GM15510 (cell line): ENCODE measurements around the gene KRTAP9-6.
"Not testable (repeated sequence)": the region's sequence is repeated elsewhere in the genome, so short reads cannot be mapped to it uniquely, and the experiment has no call there.

ENCODE experiments used
- POLR2A ChIP-seq: IDR thresholded peaks from 3 replicates; pipeline ENCODE4 v1.6.1; 2011; ENCODE audit warnings: borderline replicate concordance; ENCODE audit not compliant: insufficient read length; ENCODE audit errors: extremely low read depth

Gene KRTAP9-6

GRCh38 chr17:41264599-41264998 lies 579 bp upstream of the KRTAP9-6 start:
- TF ChIP-seq POLR2A = no peak

GRCh38 chr17:41267711-41268110 lies 2.5 kb downstream of the KRTAP9-6 start:
- TF ChIP-seq POLR2A = no peak

- TF ChIP-seq POLR2A = no peak
Observed at GRCh38 chr17:41271858-41272257, 6.7 kb downstream of the KRTAP9-6 start.

DNA sequence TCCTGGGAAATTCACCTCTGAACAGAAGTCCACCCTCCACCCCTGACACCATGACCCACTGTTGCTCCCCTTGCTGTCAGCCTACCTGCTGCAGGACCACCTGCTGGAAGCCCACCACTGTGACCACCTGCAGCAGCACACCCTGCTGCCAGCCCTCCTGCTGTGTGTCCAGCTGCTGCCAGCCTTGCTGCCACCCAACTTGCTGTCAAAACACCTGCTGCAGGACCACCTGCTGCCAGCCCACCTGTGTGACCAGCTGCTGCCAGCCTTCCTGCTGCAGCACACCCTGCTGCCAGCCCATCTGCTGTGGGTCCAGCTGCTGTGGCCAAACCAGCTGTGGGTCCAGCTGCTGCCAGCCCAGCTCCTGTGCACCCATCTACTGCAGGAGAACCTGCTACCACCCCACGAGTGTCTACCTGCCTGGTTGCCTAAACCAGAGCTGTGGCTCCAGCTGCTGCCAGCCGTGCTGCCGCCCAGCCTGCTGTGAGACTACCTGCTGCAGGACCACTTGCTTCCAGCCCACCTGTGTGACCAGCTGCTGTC lies 10.5 kb downstream of the KRTAP9-6 start, which contains the start of gene KRTAP9-7:
KRTAP9-7 (plus strand) TSS at position 51 of the 543 bp plus-strand sequence; CDS start at position 51, 0 bp downstream.
- not testable (repeated sequence) for TF ChIP-seq POLR2A

GRCh38 chr17:41278176-41278955 lies 13.2 kb downstream of the KRTAP9-6 start:
- TF ChIP-seq POLR2A = no peak

- no peak for TF ChIP-seq POLR2A
Observed at GRCh38 chr17:41284043-41284442, 18.9 kb downstream of the KRTAP9-6 start.

DNA sequence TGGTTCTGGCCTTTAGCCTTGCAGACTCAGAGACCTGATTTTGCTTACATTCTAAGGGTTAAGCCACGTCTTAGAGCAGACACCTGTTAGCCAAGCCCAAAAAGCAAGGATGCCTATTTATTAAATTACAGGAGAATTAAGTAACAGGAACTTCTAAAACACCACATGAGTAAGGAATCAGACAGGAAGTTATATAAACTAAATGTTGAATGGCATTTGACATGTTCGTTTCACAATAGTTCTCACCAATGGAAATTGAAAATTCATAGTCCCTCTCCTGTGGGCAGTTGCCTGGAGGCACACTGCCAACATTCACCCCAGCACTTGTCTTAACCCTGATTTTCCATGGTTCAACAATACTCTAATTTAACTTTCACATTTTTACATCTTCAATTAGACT lies 19.4 kb downstream of the KRTAP9-6 start:
- no peak for TF ChIP-seq POLR2A

DNA sequence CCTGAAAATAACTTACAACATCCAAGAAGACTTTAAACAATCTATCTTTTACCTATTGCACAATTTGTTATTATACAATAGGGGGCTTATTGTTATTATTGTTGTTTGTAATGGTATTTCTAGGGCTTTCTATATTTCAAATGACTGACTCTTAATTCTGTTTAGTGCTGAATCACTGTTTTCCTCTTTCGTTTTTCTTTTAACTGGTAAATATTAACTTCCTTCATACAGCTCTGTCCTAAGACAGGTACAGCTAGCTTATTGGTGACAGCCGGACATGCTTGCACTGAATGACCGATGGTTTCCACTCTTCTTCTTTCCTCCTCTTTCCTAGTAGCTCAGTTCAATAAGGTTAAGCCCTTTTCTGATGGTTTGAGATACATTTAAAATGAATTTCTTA lies 21.9 kb downstream of the KRTAP9-6 start:
- TF ChIP-seq POLR2A = no peak

DNA sequence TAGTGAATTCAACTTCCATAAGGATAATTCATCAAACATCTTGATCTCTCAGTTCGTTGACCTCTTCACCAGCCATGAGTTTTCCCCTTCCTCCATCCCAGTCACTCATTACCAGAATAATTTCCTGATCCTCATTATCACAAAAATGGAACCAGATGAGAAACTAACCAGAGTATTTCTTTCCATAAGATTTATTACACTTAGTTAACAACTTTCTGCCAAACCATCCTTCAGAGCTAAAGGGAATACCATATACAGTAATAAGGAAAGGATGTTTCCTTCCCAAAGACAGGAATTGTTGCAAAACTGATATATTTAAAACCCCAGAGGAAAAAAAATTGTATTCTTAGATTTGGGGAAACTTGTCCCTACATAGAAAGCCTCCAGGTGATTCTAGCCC lies 28.8 kb downstream of the KRTAP9-6 start:
- TF ChIP-seq POLR2A = no peak

- TF ChIP-seq POLR2A = no peak
Observed at GRCh38 chr17:41296846-41297245, 31.7 kb downstream of the KRTAP9-6 start.

DNA sequence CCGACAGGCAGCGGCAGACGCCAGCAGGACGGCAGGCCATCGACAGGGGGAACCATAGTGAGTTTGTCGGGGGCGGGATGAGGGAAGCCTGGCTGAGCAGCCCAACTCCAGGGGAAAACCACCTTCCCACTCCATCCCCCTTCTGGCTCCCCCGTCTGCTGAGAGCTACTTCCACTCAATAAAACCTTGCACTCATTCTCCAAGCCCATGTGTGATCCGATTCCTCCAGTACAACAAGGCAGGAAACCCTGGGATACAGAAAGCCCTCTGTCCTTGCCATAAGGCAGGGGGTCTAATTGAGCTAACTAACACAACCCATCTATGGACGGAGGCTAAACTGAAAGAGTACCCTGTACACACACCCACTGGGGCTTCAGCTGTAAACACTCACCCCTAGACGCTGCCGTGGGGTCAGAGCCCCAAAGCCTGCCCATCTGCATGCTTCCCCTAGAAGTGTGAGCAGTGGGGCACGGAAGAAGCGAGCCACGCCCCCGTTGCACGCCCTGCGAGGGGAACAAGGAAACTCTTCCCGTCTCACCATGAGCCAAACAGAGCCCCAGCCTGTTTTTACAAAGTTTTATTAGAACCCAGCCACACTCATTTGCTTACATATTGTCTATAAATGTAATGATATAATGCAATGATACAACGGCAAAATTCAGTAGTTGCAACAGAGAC lies 33.4 kb downstream of the KRTAP9-6 start:
- TF ChIP-seq POLR2A = no peak

DNA sequence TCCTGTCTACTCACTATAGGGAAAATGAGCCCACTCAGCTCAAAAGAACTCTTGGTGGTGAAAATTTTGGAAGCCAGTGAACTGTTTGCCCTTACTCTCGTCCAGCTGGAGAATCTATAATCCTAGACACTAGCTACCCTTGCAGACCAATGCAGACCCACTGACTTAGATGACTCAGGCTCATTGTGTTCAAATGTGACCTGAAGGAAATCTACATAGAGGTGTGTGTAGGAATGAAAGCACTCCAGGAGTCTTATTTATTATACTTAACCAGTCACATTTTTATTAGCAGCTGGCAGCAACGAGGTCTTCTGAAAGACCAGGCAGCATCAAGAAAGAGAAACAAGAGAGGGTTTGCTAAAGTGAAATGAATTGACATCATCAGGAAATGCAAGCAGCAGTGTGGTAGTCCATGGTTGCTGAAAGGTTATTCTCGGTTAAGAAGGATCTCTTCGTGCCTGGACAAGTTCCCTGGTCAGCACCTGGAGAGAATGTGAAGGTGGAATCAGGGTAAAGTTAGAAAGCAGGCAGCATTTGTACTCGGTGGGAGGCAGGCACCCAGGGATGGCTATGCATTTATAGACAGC lies 36.1 kb downstream of the KRTAP9-6 start:
- TF ChIP-seq POLR2A = no peak

GRCh38 chr17:41301916-41302901 lies 37.0 kb downstream of the KRTAP9-6 start, which contains the start of gene KRTAP29-1:
KRTAP29-1 (minus strand) TSS chr17:41302851; CDS start chr17:41302851, 0 bp downstream.
- TF ChIP-seq POLR2A = no peak

DNA sequence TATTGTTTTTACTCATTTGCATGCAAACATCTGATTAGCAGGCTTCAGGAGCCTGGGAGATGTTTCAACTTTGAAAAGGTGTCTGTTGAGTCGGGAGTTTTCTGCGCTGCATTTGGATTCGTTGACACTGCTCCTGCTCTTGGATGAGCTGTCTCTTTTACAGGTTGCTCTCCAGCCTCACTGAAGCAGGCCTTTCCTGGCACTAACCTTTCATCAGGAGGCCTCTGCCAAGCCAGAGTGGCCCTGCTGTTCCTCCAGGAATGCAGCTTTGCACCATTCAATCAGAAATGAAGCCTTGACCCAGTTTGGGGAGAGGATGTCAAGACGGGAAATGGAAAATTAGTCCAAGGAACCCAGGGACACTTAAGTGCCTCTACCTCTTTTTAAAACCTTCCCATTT lies 37.8 kb downstream of the KRTAP9-6 start:
- no peak for TF ChIP-seq POLR2A
